Activated CD4-positive, alpha-beta T cell treated with anti-CD3 and anti-CD28 coated beads, Interleukin-2, amount 10 ng/mL, durations not matched to agents 7 days and 5 days (primary cell): ENCODE results near the gene PSMG1. TPM values are rescaled to one million over a fixed set of nuclear protein-coding genes. Genes with fewer than 3 reads are reported as not detected.
"Not testable (repeated sequence)": the region's sequence is repeated elsewhere in the genome, so short reads cannot be mapped to it uniquely, and the experiment has no call there.

Source experiments
- CTCF ChIA-PET: fragments of 350-600 bp; sonication (Branson Sonifier 250); formaldehyde crosslinking; loops from one replicate; lab custom pipeline; 2021; ENCODE audit warnings: antibody characterized with exemption; lab: Charles Lee
- POLR2A ChIA-PET: fragments of 350-600 bp; sonication (Branson Sonifier 250); formaldehyde crosslinking; loops from one replicate; lab custom pipeline; 2021; ENCODE audit warnings: antibody characterized with exemption; lab: Charles Lee
- DNase-seq: peaks from one replicate; pipeline ENCODE4 v3.0.0-alpha.2; 2020
- H3K27ac Mint-ChIP-seq: one replicate; pipeline ENCODE4 v1.8.0; 2021; ENCODE audit warnings: mild to moderate bottlenecking, moderate library complexity, mixed read lengths
- H3K27me3 Mint-ChIP-seq: one replicate; pipeline ENCODE4 v1.8.0; 2021; ENCODE audit warnings: mixed read lengths
- H3K36me3 Mint-ChIP-seq: one replicate; pipeline ENCODE4 v1.8.0; 2021; ENCODE audit warnings: low read depth, mixed read lengths
- H3K4me1 Mint-ChIP-seq: one replicate; pipeline ENCODE4 v1.8.0; 2021; ENCODE audit warnings: mixed read lengths
- H3K4me3 Mint-ChIP-seq: one replicate; pipeline ENCODE4 v1.8.0; 2021; ENCODE audit warnings: mild to moderate bottlenecking, moderate library complexity, mixed read lengths
- H3K9me3 Mint-ChIP-seq: one replicate; pipeline ENCODE4 v1.8.0; 2021; ENCODE audit warnings: mixed read lengths
- total RNA-seq, 2 experiments: library from RNA; stranded (reverse); gene quantifications; one replicate each; pipeline ENCODE4 v1.2.3, GENCODE V29; 2021

The PSMG1 gene
- total RNA-seq, 2 experiments from 2014 or later = 66.8 to 84.3 TPM

GRCh38 chr21:39148975-39149374, 34.3 kb downstream of the PSMG1 start:
- H3K36me3 Mint-ChIP-seq = peaks cover 2% of the 10 kb centered on the region
- no peak for DNase-seq
- no peak overlapping the region for H3K27ac Mint-ChIP-seq
- ChIA-PET POLR2A (no interaction called here), CTCF (no interaction called here)
- peaks cover 2% of the 10 kb centered on the region for H3K27me3 Mint-ChIP-seq
- peaks cover 5% of the 10 kb centered on the region for H3K9me3 Mint-ChIP-seq
- H3K4me3 Mint-ChIP-seq = no peak overlapping the region
- H3K4me1 Mint-ChIP-seq = no peaks in the 10 kb centered on the region

GRCh38 chr21:39144191-39144590, 39.1 kb downstream of the PSMG1 start:
- Mint-ChIP-seq H3K4me3 (no peak overlapping the region), H3K27ac (no peak overlapping the region), H3K27me3 (peaks cover 2% of the 10 kb centered on the region), H3K4me1 (no peaks in the 10 kb centered on the region), H3K36me3 (peaks cover 2% of the 10 kb centered on the region), H3K9me3 (peaks cover 7% of the 10 kb centered on the region)
- POLR2A ChIA-PET = no interaction called here
- DNase-seq = no peak
- CTCF ChIA-PET = no interaction called here

- CTCF ChIA-PET = no interaction called here
- H3K27me3 Mint-ChIP-seq = no peaks in the 10 kb centered on the region
- H3K4me1 Mint-ChIP-seq = no peaks in the 10 kb centered on the region
Observed at GRCh38 chr21:39142972-39143371, 40.3 kb downstream of the PSMG1 start.

DNA sequence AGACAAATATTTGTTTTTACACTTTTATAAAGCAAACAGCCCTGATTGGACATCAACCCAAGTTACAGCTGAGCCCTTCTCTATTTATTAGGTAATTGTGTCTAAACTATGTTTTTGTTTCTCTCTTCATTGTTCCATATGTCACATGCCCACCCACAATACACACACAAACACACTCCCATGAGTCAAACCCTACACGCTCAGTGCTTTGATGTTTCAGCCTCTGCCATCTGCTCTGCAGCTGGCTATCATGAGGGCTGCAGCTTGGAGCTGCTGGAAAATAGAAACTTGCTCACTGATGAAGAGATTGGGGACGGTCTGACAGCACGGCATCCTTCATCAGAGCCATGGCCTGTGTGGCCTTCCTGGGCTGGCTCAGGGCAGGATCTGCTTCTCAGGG, 41.7 kb downstream of the PSMG1 start:
- Mint-ChIP-seq H3K27ac (no peak overlapping the region), H3K36me3 (peaks cover 2% of the 10 kb centered on the region), H3K4me1 (no peaks in the 10 kb centered on the region), H3K27me3 (no peaks in the 10 kb centered on the region), H3K9me3 (peaks cover 7% of the 10 kb centered on the region), H3K4me3 (no peak overlapping the region)
- ChIA-PET CTCF (no interaction called here), POLR2A (no interaction called here)
- DNase-seq = no peak

More at GRCh38 chr21:39142972-39143371, 40.3 kb downstream of the PSMG1 start:
- H3K36me3 Mint-ChIP-seq = peaks cover 2% of the 10 kb centered on the region
- no peak for DNase-seq
- POLR2A ChIA-PET = no interaction called here
- H3K9me3 Mint-ChIP-seq = peaks cover 7% of the 10 kb centered on the region
- no peak overlapping the region for H3K4me3 Mint-ChIP-seq
- H3K27ac Mint-ChIP-seq = no peak overlapping the region

GRCh38 chr21:39137248-39138178, 45.7 kb downstream of the PSMG1 start:
- DNase-seq = no peak
- no peaks in the 10 kb centered on the region for H3K9me3 Mint-ChIP-seq
- H3K27ac Mint-ChIP-seq = no peak overlapping the region
- H3K4me3 Mint-ChIP-seq = no peak overlapping the region
- H3K36me3 Mint-ChIP-seq = no peaks in the 10 kb centered on the region
- ChIA-PET POLR2A (interaction anchor here (0.6 kb wide), 1 partner anchor 637 kb away, joined by 3 read pairs; no protein-coding TSS in a partner anchor), CTCF (interaction anchor here (0.6 to 1.4 kb wide), 3 partner anchors 11 to 467 kb away, joined by 3 read pairs; no protein-coding TSS in a partner anchor)
- no peaks in the 10 kb centered on the region for H3K27me3 Mint-ChIP-seq
- no peaks in the 10 kb centered on the region for H3K4me1 Mint-ChIP-seq

GRCh38 chr21:39136711-39137110, 46.5 kb downstream of the PSMG1 start:
- ChIA-PET POLR2A (no interaction called here), CTCF (interaction anchor here (1.4 kb wide), 1 partner anchor 11 kb away, joined by 3 read pairs; no protein-coding TSS in a partner anchor)
- H3K27me3 Mint-ChIP-seq = no peaks in the 10 kb centered on the region
- no peak for DNase-seq
- no peak overlapping the region for H3K27ac Mint-ChIP-seq
- peaks cover 2% of the 10 kb centered on the region for H3K9me3 Mint-ChIP-seq
- no peaks in the 10 kb centered on the region for H3K4me1 Mint-ChIP-seq
- no peak overlapping the region for H3K4me3 Mint-ChIP-seq
- H3K36me3 Mint-ChIP-seq = no peaks in the 10 kb centered on the region

- H3K36me3 Mint-ChIP-seq, H3K27me3 Mint-ChIP-seq, H3K4me3 Mint-ChIP-seq, POLR2A ChIA-PET, H3K27ac Mint-ChIP-seq, H3K4me1 Mint-ChIP-seq, CTCF ChIA-PET, H3K9me3 Mint-ChIP-seq: not testable (repeated sequence)
- peak; percentile 31 for DNase-seq
Observed at GRCh38 chr21:39136138-39136537, 47.1 kb downstream of the PSMG1 start.

GRCh38 chr21:39134288-39134810, 48.9 kb downstream of the PSMG1 start:
- ChIA-PET POLR2A (no interaction called here), CTCF (no interaction called here)
- H3K4me1 Mint-ChIP-seq = no peaks in the 10 kb centered on the region
- no peaks in the 10 kb centered on the region for H3K36me3 Mint-ChIP-seq
- H3K9me3 Mint-ChIP-seq = peaks cover 2% of the 10 kb centered on the region
- DNase-seq = no peak
- peaks cover 5% of the 10 kb centered on the region for H3K27me3 Mint-ChIP-seq
- H3K4me3 Mint-ChIP-seq = no peak overlapping the region
- no peak overlapping the region for H3K27ac Mint-ChIP-seq

GRCh38 chr21:39132248-39132647, 51.0 kb downstream of the PSMG1 start:
- ChIA-PET CTCF (interaction anchor here (0.7 kb wide), 1 partner anchor 403 kb away, joined by 3 read pairs; no protein-coding TSS in a partner anchor), POLR2A (no interaction called here)
- Mint-ChIP-seq H3K36me3 (no peaks in the 10 kb centered on the region), H3K4me3 (no peak overlapping the region), H3K27me3 (peaks cover 9% of the 10 kb centered on the region), H3K4me1 (no peaks in the 10 kb centered on the region), H3K9me3 (peaks cover 2% of the 10 kb centered on the region), H3K27ac (no peak overlapping the region)
- no peak for DNase-seq

DNA sequence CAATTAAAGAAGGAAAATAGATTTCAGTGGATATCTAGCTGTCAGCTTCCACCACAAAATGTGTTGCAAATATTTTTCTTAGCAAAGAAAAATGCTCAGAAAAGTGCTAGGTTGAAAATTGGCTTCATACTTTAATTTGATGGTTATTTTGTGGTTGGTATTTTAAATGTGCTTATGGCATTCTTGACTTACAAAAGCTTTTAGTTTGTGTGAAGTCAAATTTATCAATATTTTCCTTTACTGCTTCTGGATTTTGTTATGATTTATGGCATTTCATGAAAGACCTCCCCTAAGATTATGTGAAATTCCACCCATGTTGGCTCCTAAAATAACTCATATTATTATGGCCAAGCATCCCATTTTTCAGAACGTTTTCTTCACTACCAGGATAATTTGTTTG, 51.5 kb downstream of the PSMG1 start:
- H3K36me3 Mint-ChIP-seq = no peaks in the 10 kb centered on the region
- ChIA-PET POLR2A (no interaction called here), CTCF (interaction anchor here (0.7 kb wide), 1 partner anchor 402 kb away, joined by 3 read pairs; no protein-coding TSS in a partner anchor)
- no peak overlapping the region for H3K4me3 Mint-ChIP-seq
- H3K4me1 Mint-ChIP-seq = no peaks in the 10 kb centered on the region
- H3K27ac Mint-ChIP-seq = no peak overlapping the region
- H3K27me3 Mint-ChIP-seq = peaks cover 9% of the 10 kb centered on the region
- DNase-seq = no peak
- H3K9me3 Mint-ChIP-seq = peaks cover 2% of the 10 kb centered on the region

GRCh38 chr21:39127506-39127905, 55.7 kb downstream of the PSMG1 start:
- H3K36me3 Mint-ChIP-seq = no peaks in the 10 kb centered on the region
- CTCF ChIA-PET = no interaction called here

DNA sequence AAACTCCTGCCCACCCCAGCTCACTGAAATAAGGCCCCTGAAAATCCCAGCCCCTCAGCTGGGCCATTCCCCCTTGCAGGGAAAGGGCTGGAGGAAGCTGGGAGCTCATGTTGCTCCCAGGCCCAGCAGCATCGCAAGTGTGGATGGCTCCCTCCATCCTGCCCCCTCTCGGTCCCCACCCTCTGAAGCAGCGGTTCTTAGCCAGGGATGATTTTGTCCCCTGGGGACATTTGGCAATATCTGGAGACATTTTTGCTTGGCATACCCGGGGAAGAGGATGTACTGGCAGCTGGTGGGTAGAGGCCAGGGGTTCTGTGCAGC, 56.8 kb downstream of the PSMG1 start:
- POLR2A ChIA-PET = no interaction called here
- H3K4me1 Mint-ChIP-seq = peaks cover 8% of the 10 kb centered on the region
- no peak for DNase-seq
- CTCF ChIA-PET = interaction anchor here (0.9 to 1.4 kb wide), 2 partner anchors 20 to 377 kb away, joined by 3 to 4 read pairs; no protein-coding TSS in a partner anchor
- peaks cover 9% of the 10 kb centered on the region for H3K27me3 Mint-ChIP-seq
- H3K9me3 Mint-ChIP-seq = no peaks in the 10 kb centered on the region
- H3K27ac Mint-ChIP-seq = no peak overlapping the region
- H3K36me3 Mint-ChIP-seq = no peaks in the 10 kb centered on the region
- no peak overlapping the region for H3K4me3 Mint-ChIP-seq

More at GRCh38 chr21:39127506-39127905, 55.7 kb downstream of the PSMG1 start:
- H3K4me1 Mint-ChIP-seq = no peaks in the 10 kb centered on the region
- H3K4me3 Mint-ChIP-seq = no peak overlapping the region
- DNase-seq = no peak
- H3K27me3 Mint-ChIP-seq = peaks cover 9% of the 10 kb centered on the region
- H3K27ac Mint-ChIP-seq = no peak overlapping the region
- POLR2A ChIA-PET = no interaction called here
- H3K9me3 Mint-ChIP-seq = peaks cover 2% of the 10 kb centered on the region
